Activated CD4-positive, alpha-beta T cell treated with anti-CD3 and anti-CD28 coated beads, Interleukin-2, amount 50 U/mL, for 4 hours (primary cell): Measurements from ENCODE around the gene TBC1D16.
"Not testable (repeated sequence)": the region's sequence is repeated elsewhere in the genome, so short reads cannot be mapped to it uniquely, and the experiment has no call there.

ENCODE experiments used
- DNase-seq, 2 experiments: peaks; one replicate each; pipeline ENCODE4 v3.0.0-alpha.2; 2020

Gene TBC1D16

GRCh38 chr17:79971651-79972050 is 64.0 kb downstream of the TBC1D16 start:
- DNase-seq = no peak

DNA sequence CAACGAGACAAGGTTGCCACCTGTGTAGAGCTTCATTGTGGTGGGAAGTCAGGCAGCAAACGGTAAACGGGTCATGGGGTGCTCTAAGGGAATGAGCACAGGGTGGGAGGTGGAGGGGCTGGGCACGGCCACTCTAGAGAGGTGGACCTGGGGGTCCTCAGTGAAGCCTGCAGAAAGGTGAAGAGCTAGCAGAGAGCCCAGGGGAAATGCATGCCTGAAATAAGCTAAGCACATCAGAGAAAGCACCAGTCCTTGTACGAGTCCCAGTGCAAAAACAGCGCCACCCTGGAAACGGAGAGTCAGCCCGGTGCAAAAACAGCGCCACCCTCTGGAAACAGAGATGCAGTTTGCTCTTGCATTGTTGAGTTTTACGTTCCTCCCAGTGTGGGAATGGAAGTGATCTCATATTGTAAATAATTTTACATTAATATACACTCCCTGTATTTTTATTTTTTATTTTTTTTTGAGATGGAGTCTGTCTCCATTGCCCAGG is 65.0 kb downstream of the TBC1D16 start:
- peak; percentile 21 to 29 for DNase-seq

GRCh38 chr17:79969906-79970305 is 65.8 kb downstream of the TBC1D16 start:
- no peak for DNase-seq

- no peak for DNase-seq
Measured at GRCh38 chr17:79968116-79968515, 67.6 kb downstream of the TBC1D16 start.

GRCh38 chr17:79966681-79967080 is 69.0 kb downstream of the TBC1D16 start:
- DNase-seq = no peak

GRCh38 chr17:79965806-79966205 is 69.9 kb downstream of the TBC1D16 start:
- DNase-seq = no peak

- DNase-seq = not testable (repeated sequence)
Measured at GRCh38 chr17:79962467-79962866, 73.2 kb downstream of the TBC1D16 start.

- DNase-seq = not testable (repeated sequence)
Measured at GRCh38 chr17:79961567-79961966, 74.1 kb downstream of the TBC1D16 start.

- no peak for DNase-seq
Measured at GRCh38 chr17:79960788-79961522, 74.7 kb downstream of the TBC1D16 start.

DNA sequence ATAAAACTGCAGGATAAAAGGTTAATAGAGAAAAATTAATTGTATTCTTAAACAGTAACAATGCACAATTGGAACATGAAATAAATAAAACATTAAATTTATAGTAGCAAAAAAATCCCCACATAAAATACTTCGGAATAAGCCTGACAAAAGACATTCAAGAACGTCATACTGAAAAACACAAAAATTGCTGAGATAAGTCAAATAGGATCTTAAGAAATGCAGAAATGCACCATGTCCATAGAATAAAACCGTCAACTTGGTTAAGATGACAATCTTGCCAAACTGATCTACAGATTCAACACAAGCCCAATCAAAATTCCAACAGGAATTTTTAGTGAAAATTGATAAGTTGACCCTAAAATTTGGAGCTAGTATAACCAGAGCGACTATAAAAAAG is 76.6 kb downstream of the TBC1D16 start:
- DNase-seq = no peak

GRCh38 chr17:79956853-79957252 is 78.8 kb downstream of the TBC1D16 start:
- DNase-seq = no peak

GRCh38 chr17:79956441-79956735 is 79.3 kb downstream of the TBC1D16 start:
- DNase-seq = not testable (repeated sequence)

GRCh38 chr17:79955691-79956440 is 79.8 kb downstream of the TBC1D16 start:
- no peak for DNase-seq

DNA sequence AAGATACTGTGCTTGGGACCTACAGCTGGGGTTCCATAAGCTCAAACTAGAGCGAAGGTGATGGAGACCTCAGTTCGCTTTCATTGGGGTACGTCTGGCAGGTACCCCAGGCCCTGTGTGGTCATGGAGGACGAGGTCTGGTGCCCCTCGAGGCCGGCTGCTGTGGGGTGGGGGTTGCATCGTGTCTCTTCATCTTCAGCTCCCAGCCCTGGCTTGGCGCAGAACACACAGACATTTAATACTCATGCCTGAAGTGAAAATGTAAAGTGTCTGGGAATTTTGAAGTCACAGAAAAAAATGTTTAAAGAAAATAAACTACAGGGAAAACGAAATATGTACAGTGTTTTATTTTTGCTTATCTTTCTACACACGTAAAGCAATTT is 80.5 kb downstream of the TBC1D16 start:
- DNase-seq = no peak

GRCh38 chr17:79954281-79955166 is 81.1 kb downstream of the TBC1D16 start:
- no peak for DNase-seq

GRCh38 chr17:79953335-79953734 is 82.3 kb downstream of the TBC1D16 start:
- DNase-seq = no peak

GRCh38 chr17:79952901-79953300 is 82.8 kb downstream of the TBC1D16 start:
- no peak for DNase-seq

- no peak for DNase-seq
Measured at GRCh38 chr17:79952265-79952877, 83.3 kb downstream of the TBC1D16 start.

GRCh38 chr17:79951361-79952264 is 84.1 kb downstream of the TBC1D16 start:
- no peak for DNase-seq

DNA sequence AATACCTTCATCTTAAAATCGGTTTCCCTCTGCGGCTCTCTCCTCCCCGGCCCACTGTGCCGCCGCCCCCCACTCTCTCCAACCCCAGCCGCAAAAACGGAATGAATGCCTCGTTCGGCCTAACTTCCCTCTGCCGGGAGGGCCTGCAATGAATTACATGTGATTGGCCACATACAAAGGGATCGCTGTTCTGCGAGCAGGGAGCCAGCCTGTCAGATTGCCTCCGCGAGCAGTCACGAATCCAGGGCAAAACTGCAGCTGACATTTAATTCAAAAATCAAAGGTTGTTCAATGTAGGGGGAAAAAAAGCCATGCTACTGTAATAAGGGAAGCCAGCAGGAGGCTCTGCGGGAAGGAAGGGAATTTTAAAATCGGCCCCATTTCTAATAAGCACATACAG is 84.9 kb downstream of the TBC1D16 start:
- DNase-seq = no peak

DNA sequence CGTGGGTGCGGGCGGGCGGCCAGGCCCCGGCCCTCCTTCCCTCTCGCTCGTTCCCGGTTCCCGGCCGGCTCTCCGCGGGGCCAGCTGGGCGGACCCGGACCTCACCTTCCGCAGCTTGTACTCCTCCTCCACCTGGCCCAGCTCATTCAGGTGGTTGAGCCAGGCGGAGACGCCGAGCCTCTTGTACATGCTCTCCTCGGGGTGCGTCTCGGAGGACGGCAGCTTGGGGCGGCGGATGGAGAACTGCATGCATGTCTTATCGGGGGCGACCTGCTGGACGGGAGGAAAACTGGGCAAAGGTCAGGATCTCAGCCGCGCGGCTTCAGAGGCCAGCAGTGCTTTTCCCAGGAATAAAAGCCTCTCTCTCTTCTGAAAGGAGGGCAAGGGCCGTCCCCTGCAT is 85.4 kb downstream of the TBC1D16 start:
- no peak for DNase-seq

DNA sequence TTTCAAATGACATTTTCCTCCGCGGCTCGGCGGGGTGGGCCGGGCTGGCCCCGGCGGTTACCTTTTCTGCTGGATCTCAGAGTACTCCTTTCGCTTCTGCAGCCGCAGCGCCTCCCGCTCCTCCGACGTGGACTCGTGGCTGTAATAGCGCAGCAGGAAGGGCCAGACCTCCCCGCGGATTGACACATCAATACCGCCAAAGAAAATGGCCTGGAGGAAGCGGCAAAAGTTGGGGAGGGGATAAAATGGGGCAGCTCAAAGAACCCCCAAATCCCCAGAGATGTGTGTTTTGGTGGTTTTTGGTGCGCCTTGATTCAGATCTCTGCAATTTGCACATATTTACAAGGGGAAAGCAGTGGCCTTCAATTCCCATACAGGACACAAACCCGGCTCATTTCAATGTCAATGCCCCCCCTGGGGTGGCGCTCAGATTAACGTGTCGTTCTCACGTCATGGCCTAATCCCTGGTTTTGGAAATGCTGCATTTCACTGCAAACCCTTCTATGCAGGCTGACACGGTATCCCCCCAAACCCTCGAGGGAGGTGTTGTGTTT is 85.9 kb downstream of the TBC1D16 start:
- no peak for DNase-seq
